HK-2 (cell line): ENCODE measurements around the gene CFAP61.

ENCODE experiments used
- DNase-seq: peaks from one replicate; pipeline ENCODE4 v3.0.0-alpha.2; 2018; ENCODE audit not compliant: unreplicated experiment

Gene CFAP61

DNA sequence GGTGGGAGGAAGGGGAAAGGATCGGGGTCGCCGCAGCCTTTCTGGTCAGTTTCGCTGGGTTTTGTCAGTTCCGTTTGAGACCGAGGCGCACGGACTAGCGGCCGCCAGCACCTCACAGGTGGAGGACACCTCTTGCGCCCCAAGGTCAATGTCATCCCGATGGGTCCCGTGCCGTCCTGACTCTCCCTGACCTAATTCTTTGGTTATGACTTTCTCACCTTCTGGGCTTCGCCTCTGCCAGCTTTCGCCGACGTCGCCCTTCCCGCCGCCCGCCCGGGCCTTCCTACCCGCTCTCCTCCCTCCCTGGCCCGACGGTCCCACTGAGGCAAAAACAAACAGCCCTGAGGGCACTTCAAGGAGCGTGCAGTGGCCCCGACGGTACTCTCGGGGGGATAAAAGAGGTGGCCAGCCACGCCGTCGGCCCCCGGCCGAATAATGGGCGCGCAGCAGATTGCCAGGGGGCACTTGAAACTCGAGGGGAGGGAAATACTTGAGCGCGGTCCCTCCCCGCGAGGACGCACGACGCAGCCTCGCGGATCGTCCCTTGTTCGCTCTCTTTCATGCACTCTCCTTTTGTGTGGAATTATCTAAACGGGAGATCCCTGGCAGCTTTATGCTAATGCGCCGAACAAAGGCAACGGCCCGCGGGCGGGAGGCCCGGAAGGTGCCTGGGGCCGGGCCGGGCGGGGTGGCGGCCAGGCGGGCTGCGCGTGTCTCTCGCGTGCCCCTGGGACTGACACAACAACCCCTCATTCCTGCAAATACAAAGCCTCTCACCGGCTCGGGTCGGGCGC is 311.7 kb downstream of the CFAP61 start:
- no peak for DNase-seq

DNA sequence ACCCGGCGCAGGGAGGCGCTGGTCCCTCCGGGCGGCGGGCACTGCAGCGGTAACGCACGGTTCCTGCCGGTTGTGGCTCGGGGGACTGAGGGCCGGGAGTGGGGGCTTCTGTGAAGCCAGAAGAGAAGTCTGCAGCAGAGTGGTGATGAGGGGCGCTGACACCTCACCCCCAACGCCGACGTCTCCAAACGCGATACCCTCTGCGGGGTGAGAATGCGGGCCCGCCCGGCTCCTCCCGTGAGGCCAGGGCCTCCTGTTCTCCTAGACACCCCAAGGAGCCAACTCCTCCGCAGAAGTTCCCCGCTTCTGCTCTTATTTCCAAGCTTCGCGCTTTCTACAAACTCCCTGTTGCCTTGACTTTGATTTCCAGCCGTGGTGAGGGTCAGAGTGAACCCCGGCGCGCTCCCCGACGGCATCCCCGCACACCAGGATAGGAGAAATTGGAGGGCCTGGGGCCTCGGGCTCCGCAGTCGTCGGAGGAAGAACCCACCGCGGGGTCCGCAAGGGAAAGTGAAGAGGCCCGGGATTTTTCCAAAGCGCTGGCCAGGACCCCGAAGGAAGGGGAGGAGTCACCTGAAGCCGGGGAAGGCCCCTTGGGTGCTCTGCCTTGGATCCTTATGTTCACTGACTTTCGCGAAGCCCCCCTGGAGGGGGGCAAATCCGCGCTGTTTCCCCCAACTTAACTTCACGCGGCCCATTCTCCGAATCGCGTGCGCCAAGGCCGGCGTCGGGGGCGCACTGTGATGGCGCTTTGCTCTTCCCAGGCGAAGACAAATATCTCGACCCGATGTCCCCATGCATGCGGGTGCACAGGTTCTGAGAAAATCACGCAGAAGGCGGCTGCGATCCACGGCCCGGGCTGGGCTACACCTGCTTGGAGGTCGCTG is 312.5 kb downstream of the CFAP61 start:
- DNase-seq: no peak

DNA sequence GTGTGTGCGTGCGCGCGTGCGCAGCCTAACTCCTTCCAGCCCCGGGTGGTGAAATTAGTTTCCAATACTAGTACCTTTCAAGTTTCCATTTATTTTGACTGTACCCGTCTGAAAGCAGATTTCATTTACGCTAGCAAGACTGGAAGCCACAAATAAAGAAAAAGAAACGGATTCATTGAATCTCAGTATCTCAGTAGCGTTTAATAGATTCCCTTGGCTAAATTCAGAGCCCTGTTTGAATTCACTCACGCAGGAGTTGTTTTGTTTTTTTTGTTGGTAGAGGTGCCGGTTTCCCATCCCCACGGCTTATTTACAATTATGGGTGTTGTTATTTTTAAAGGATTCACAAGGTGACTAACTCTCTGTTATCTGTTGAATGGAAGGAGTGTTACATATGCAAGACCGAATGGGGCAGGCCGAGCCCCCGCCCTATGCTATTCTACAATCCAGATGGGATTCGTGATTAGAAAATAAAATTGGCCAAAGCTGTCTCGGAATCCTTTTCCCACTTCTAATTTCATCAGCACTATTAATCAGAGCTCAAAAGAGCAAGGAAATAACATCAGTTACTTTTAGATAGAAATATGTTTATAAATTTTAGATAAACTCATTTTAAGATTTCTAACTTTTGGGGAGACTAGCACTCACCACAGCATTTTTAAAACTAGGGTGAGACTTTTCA is 313.3 kb downstream of the CFAP61 start:
- no peak for DNase-seq

DNA sequence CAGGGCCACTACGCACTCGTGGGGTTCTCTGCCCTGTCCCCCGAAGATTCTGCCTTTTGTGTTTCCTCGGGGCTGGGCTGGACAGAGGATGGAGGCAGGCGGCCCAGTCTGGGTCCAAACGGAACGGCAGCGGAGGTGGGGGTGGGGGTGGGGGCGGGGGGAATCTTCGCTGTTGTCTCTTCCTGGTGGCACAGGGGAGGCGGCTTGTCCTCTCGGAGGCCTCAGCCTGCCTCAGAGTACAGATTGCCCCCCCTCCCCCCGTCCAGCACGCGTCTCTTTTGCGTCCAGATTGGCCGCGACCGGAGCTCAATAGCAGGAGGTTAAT is 314.2 kb downstream of the CFAP61 start:
- no peak for DNase-seq

DNA sequence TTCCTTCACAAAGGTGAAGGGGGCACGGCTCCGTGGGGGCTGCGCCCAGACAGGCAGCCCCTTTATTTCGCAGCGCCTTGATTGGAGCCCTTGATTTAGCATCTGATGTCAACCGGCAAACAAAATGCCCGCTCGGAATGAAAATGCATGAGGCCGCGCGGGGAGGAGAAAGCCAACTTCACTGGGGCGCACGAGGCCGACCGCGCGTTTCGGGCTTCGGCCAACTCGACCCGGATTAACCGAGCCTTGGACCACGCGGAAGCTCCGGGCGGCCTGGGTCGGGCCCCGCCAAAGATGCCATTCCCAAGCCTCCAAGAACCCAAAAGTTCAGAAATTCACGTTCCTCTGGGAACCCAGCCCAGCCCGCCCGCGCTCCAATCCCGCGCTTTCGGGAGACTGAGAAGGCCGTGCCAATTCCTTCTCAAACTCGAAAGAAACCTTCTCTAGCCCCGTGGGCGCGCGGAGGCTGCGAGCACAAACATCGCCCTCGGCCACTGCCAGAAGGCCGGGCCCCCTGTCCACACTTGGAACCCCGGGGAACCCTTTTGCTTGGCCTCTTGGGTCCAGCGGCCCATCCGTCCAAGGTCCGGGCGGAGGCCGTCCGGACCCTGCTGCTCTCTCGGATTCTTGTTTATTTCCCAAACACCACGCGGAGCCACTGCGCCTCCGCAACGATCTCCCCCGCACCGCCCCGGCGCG is 314.7 kb downstream of the CFAP61 start:
- no peak for DNase-seq

DNA sequence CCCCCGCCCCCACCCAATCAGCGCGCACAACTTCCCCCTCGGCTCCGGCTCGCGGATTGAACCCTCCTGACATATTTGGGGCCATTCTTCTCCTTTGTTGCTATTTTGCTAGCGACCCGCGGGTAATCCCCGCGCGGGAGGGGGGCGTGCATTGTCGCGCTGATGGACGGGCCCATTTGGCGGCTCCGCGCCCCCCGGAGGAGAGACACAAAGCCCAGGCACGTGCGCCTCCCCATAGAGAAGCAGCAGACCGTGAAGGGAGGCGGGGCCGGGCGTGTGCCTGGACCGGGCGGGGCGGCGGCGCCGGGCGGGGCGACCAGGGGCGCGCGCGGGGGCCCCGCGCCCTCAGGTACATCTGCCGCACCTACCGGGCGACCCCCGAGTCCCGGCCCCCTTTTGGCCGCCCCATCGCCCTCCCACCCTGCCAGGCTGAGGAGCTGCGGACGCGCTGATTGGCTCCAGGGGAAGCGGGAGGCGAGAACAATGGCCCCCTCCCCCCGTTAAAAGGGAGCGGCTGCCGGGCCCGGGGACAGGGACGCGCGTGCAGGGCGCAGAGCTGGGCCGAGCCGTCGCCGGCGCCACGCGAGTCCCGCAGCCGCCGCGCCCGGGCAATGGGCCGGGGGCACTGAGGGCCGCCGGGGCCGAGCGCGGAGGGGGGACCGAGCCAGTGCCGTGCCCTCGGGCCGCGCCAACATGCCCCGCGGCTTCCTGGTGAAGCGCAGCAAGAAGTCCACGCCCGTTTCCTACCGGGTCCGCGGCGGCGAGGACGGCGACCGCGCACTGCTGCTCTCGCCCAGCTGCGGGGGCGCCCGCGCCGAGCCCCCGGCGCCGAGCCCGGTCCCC is 315.5 kb downstream of the CFAP61 start, which contains the start of gene INSM1:
Gene INSM1 (plus strand): TSS at position 530 of the 843 bp plus-strand sequence. CDS start 164 bp downstream, at position 694.
- no peak for DNase-seq

DNA sequence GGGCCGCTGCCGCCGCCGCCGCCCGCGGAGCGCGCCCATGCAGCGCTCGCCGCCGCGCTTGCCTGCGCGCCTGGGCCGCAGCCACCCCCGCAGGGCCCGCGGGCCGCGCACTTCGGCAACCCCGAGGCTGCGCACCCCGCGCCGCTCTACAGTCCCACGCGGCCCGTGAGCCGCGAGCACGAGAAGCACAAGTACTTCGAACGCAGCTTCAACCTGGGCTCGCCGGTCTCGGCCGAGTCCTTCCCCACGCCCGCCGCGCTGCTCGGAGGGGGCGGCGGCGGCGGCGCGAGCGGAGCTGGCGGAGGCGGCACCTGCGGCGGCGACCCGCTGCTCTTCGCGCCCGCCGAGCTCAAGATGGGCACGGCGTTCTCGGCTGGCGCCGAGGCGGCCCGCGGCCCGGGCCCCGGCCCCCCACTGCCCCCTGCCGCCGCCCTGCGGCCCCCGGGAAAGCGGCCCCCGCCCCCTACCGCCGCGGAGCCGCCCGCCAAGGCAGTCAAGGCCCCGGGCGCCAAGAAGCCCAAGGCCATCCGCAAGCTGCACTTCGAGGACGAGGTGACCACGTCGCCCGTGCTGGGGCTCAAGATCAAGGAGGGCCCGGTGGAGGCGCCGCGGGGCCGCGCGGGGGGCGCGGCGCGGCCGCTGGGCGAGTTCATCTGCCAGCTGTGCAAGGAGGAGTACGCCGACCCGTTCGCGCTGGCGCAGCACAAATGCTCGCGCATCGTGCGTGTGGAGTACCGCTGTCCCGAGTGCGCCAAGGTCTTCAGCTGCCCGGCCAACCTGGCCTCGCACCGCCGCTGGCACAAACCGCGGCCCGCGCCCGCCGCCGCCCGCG is 316.3 kb downstream of the CFAP61 start:
- no peak for DNase-seq

DNA sequence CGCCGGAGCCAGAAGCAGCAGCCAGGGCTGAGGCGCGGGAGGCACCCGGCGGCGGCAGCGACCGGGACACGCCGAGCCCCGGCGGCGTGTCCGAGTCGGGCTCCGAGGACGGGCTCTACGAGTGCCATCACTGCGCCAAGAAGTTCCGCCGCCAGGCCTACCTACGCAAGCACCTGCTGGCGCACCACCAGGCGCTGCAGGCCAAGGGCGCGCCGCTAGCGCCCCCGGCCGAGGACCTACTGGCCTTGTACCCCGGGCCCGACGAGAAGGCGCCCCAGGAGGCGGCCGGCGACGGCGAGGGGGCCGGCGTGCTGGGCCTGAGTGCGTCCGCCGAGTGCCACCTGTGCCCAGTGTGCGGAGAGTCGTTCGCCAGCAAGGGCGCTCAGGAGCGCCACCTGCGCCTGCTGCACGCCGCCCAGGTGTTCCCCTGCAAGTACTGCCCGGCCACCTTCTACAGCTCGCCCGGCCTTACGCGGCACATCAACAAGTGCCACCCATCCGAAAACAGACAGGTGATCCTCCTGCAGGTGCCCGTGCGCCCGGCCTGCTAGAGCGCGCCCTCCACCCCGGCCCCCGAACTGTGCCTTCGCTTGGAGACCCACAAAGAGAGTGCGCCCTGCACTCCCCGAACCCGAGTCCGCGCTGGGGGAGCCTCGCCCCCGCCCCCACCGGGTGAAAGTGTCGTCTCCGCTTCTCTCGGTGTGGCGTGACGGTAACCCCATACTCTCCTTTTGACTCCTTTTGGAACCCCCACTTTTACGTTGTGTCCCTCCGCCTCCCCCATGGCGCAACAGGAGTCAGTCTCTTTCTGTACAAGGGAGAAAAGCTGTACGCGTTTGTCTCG is 317.1 kb downstream of the CFAP61 start:
- DNase-seq: no peak

DNA sequence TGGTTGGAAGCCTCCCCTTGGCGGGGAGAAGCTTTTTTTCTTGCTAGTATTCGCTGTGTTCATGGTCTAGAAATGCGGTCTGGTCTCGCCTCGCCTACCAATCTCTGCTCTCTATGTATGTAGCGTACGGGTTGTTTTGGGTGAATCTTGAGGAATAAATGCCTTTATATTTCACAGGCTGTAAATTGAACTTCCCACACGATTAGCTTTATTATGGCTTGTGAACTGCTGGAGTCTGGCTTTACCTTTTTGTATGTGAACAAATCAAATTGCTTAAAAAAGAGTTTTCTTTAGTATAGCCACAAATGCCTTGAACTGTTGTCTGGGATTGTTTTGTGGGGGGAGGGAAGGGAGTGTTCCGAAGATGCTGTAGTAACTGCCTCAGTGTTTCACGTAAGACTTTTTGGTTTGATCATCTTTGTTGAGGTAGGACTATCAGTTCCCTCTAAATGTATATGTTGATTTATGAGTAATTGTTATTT is 317.8 kb downstream of the CFAP61 start:
- no peak for DNase-seq

DNA sequence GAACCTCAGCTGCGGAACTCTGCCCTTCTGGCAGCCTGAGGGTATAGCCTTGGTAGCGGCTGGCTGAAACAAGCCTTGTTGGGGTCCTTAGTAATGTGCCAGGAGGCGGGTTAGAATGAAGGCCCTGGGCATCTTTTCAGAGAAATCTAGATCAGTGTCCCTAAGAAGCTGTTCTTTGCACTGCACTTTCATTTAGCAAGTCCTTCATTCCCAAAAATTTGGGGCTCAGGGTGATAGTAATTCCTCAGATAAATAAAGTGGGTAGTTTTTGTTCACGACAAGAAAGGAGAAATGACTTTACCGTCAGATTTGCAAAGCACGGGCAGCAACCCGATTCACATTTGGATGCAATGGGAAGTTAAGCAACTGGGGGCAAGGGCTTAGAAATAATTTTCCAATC is 318.8 kb downstream of the CFAP61 start:
- no peak for DNase-seq

DNA sequence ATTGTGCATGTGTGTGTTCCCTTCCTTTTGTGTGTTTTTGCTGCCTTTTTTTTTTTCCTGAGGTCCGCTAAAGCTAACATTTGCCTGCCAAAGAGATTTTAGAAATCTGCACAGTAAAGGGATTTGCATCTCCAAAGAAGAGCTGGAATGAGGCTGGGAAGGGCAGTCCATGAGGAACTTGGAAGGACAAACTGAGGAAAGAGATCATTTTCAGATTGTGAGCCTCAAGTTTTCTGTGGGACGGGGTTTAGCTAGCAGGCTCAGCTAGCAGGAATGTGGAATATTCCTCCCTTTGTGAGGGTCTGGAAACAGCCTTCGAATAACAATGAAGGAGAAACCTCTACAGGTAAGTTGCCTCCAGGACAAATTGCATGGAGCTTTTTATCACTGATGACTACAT is 319.3 kb downstream of the CFAP61 start:
- no peak for DNase-seq

DNA sequence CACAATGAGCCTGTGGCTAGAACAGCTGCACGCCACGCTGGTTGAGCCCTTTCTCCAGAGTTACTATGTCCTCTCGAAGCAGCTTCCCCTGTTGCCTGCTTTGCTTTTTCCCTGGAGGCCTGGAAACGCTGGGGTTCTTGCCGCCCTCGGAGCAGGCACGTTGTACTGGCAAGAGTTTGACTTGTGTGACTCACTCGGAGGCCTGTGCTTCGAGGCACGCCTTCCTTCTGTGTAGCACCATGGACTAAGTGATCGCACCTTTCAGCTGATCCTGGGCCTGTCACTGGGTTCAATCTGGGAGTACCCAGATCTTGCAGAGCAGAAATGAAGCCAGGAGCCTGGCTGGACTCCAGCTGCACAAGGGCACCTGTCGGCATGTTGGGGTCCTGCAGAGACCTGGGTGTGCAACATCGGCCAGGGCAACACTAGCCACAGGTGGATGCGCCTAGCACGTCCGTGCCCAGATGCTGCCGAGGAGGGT is 320.8 kb downstream of the CFAP61 start:
- DNase-seq: no peak

DNA sequence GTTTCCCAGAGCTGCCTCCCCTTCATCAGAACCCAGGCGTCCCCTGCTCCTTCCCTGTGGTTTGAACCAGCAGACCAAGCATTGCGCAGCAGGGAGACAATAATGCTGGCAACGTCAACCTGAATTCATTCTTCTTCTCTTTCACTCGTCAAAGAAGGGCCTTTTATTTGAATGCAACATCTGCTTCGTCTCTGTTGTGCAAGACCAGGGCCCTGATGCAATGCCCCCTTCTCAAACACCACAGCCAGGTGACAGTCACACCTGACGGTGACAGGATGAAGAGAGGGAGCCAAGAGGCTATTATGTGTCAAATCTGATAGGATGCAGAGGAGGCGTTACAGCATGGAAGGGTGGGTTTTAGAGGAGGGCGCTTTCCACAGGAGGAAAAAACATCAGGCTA is 323.5 kb downstream of the CFAP61 start:
- DNase-seq: no peak

DNA sequence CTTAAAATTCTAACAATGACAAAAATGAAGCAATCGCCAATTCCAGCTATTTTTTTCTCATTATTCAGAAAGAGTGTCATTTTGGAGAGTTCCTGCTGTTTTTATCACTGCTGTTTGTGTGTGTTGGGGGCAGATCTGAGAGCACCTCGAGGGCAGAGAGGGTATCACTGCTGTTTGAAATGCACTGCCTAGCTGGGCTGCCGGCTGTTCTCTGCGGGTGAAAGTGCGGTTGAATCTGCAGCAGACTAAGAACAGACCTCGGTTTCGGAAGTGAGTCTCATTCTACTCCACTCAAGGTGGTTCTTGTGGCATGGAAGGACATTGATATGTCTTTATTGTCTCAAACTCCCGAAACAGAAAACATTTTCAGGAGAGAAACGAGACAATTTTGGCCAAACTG is 333.9 kb downstream of the CFAP61 start:
- no peak for DNase-seq

DNA sequence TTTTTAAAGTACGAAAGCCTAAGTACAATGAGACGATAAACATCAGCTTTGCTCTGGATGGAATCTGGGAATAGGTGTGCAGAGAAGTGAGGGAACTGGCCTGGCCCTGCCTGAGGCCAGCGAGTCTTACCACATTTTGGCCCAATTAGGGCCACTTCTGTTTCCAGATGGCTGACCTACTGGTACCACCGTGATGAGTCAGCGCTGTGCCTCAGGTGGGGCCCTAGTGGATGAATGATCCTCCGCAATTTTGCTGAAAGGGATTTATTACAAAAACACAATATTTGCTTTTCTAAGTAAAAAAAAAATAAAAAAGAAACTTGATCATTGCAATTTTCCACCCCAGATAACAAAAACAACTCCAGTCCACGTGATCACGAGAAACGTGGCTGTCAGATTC is 338.1 kb downstream of the CFAP61 start:
- no peak for DNase-seq

DNA sequence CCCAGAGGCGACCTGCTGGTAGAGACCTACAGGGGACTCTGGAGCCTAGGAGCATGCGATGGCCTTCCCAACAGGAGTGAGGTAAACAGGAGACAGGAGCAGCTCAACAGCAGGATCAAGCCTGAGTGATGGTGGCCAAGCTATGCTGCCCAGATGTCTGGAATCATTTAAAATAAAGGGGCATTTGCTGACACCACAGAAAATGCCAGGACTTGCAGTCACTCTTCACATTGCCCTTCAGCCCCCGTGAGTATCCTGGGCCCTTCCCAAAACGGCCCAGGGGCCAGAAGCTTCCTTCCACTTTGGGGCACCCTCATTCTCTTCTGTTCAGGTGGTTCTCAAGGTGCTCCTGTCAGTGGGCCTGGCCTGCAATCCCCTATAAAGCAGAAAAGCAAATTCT is 338.8 kb downstream of the CFAP61 start:
- no peak for DNase-seq

DNA sequence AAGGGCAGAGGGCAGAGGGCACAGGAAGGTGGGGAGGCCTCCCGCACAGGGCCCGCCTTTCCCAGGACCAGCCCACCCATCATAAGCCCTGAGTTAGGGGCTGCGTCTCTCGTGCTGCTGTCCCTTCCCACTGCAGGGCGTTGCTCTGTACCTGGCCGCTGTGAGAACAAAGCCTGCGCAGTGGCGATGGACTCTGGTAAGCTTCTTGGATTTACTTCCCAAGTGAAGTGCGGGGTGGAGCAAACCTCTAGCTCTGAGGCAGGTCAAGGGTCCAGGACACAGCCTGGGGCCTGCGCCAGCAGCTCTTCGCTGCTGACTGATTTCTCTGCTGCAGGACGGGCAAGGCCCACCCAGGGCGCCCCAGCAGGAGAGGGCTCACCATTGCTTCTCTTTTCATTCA is 339.4 kb downstream of the CFAP61 start:
- DNase-seq: no peak

DNA sequence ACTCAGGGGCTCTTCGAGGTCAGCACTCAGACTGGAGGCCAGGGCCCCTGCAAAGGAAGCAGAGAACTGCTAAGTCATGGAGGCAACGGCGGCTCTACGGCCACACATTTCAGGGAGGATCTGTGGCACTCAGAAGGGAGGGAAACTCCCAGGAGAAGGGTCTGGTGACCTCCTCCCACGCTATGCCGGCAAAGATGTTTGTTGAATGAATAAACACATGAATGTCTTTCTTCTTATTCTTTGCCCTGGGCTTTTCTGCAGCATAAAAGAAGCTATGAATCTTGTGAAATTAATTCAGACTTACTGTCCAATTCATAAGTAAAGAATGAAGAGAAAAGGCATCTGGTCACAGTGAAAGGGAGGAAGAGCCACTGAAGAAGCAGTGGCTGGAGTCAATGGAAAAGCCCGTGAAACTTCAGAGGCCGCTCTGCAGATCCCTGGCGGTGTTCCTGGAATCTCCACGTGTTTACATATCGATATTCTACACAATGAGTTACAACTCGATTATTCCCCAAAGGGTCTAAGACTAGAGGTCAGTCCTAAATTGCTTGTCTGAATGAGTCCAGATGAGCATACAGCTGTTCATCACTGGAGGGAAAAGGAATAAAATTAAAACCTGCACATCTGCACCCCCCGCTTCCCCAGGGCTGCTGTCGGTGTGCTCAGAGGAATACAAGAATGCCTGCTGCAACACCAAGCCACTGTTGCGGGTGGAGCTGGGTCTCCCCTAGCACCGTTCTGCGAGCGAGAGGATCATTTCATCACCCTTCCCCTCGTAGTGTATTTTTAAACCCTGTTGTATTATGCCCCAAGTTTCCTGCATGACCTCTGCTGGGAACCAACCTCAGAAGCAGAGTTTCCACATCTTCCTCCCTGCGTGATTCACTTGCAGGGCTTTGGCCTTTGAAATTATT is 341.1 kb downstream of the CFAP61 start:
- DNase-seq: no peak
